Ammon's horn (tissue), 1 donor: Measurements from ENCODE around the gene POMGNT2.

ENCODE experiments used
- DNase-seq: peaks from one replicate; pipeline ENCODE4 v3.0.0-alpha.2; 2016; ENCODE audit warnings: low spot score

The POMGNT2 gene

GRCh38 chr3:43043793-43044192 lies 62.1 kb downstream of the POMGNT2 start:
- peak; percentile 47 for DNase-seq

GRCh38 chr3:43043071-43043766 lies 62.7 kb downstream of the POMGNT2 start:
- DNase-seq: no peak

GRCh38 chr3:43041517-43041916 lies 64.4 kb downstream of the POMGNT2 start:
- DNase-seq: no peak

GRCh38 chr3:43038010-43038409 lies 67.9 kb downstream of the POMGNT2 start:
- DNase-seq: no peak

- no peak for DNase-seq
Measured at GRCh38 chr3:43036621-43037423, 69.1 kb downstream of the POMGNT2 start.

- no peak for DNase-seq
Measured at GRCh38 chr3:43035801-43036365, 70.0 kb downstream of the POMGNT2 start.

GRCh38 chr3:43034911-43035310 lies 71.0 kb downstream of the POMGNT2 start:
- no peak for DNase-seq

- no peak for DNase-seq
Measured at GRCh38 chr3:43034200-43034599, 71.7 kb downstream of the POMGNT2 start.

GRCh38 chr3:43032646-43033628 lies 72.9 kb downstream of the POMGNT2 start:
- DNase-seq: no peak

- DNase-seq: no peak
Measured at GRCh38 chr3:43031889-43032545, 73.9 kb downstream of the POMGNT2 start.

- no peak for DNase-seq
Measured at GRCh38 chr3:43031485-43031884, 74.4 kb downstream of the POMGNT2 start.

GRCh38 chr3:43030162-43030935 lies 75.5 kb downstream of the POMGNT2 start:
- no peak for DNase-seq
